Endodermal cell (in vitro differentiated cells): ENCODE results near the gene HTR6. TPM values are rescaled to one million over a fixed set of nuclear protein-coding genes. Genes with fewer than 3 reads are reported as not detected.

Experiments
- DNase-seq: peaks from one replicate; pipeline ENCODE4 v3.0.0-alpha.2; 2017
- H3K27ac ChIP-seq: 2 replicates; pipeline ENCODE4 v1.5.1; 2013; ENCODE audit warnings: mild to moderate bottlenecking, low read depth, low read length, moderate library complexity
- H3K27me3 ChIP-seq: 2 replicates; pipeline ENCODE4 v1.6.1; 2013; ENCODE audit warnings: mild to moderate bottlenecking, low read length, moderate library complexity; ENCODE audit not compliant: insufficient read depth, control insufficient read depth, poor library complexity, severe bottlenecking
- H3K36me3 ChIP-seq: 2 replicates; pipeline ENCODE4 v1.7.0; 2013; ENCODE audit warnings: mild to moderate bottlenecking, low read length, moderate library complexity; ENCODE audit not compliant: control insufficient read depth, insufficient read depth
- H3K4me1 ChIP-seq: one replicate; pipeline ENCODE4 v1.7.0; 2013; ENCODE audit warnings: low read length; ENCODE audit not compliant: control insufficient read depth, insufficient read depth
- H3K4me3 ChIP-seq: 2 replicates; pipeline ENCODE4 v1.5.1; 2013; ENCODE audit warnings: mild to moderate bottlenecking, low read length, moderate library complexity
- H3K9ac ChIP-seq: 2 replicates; pipeline ENCODE4 v1.6.1; 2013; ENCODE audit warnings: mild to moderate bottlenecking, low read length, moderate library complexity; ENCODE audit not compliant: poor library complexity, severe bottlenecking; ENCODE audit errors: extremely low read depth
- H3K9me3 ChIP-seq: 2 replicates; pipeline ENCODE4 v1.6.1; 2013; ENCODE audit warnings: mild to moderate bottlenecking, low read length, moderate library complexity; ENCODE audit not compliant: control insufficient read depth
- H3K27ac Mint-ChIP-seq: 2 replicates; pipeline ENCODE4 v1.8.0; 2020; ENCODE audit warnings: mixed read lengths
- H3K27me3 Mint-ChIP-seq: 2 replicates; pipeline ENCODE4 v1.8.0; 2021; ENCODE audit warnings: mild to moderate bottlenecking, mixed read lengths; ENCODE audit not compliant: insufficient read depth
- H3K36me3 Mint-ChIP-seq: 2 replicates; pipeline ENCODE4 v1.8.0; 2020; ENCODE audit warnings: low read depth, mixed read lengths
- H3K4me1 Mint-ChIP-seq: 2 replicates; pipeline ENCODE4 v1.8.0; 2020; ENCODE audit warnings: mixed read lengths
- H3K4me3 Mint-ChIP-seq: 2 replicates; pipeline ENCODE4 v1.8.0; 2020; ENCODE audit warnings: mild to moderate bottlenecking, moderate library complexity, mixed read lengths
- H3K9me3 Mint-ChIP-seq: 2 replicates; pipeline ENCODE4 v1.8.0; 2020; ENCODE audit warnings: mild to moderate bottlenecking, mixed read lengths
- WGBS, 2 experiments: methylation state at CpG; one replicate each; pipeline versions ENCODE4 v1.1.5 to v1.1.7; 2013; ENCODE audit warnings: missing lambda C conversion rate in 2 of 2, mixed read lengths in 1 of 2; ENCODE audit not compliant: insufficient coverage in 1 of 2, insufficient read length in 1 of 2; 5-methylcytosine and 5-hydroxymethylcytosine counted together
- total RNA-seq, 2 donors: library from RNA; stranded (reverse); fragmentation: NEBNext Ultra II Directional in 1 of 2; extraction: Animal tissue kit (Norgen Biotek cat#: 25700) in 1 of 2; gene quantifications; 2 replicates in 1 of 2; 3 replicates in 1 of 2; pipeline ENCODE4 v1.2.1, GENCODE V29; 2021
- TF ChIP-seq, protein P1 (sequence below): fragments of 200-600 bp; sonication (generic); conservative IDR thresholded peaks from 2 replicates; pipeline ENCODE4 v1.5.0; 2021; ENCODE audit warnings: antibody characterized with exemption, mild to moderate bottlenecking

HTR6 gene
- total RNA-seq, 2 donors from 2014 or later = 0.31 TPM; not detected in 1

DNA sequence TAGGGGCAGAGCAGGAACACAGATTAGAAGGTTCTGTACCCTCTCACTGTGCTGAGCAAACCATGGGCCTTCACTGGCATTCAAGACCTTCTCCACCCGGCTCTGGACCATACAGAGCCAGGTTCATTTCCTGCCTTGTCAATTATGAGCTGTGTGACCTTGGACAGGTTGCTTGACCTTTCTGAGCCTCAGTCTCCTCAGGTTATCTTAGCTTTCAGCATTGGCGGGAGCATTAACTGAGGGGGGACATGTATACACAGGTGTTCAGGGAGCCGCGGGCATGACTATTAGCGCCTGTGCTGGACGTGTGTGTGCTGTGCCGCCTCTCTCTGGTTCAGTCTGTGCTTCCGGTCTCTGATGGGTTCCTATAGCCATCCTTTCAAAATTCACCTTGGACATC lies 32.1 kb downstream of the HTR6 start:
- no peak overlapping the region for H3K4me3 Mint-ChIP-seq
- Histone ChIP-seq H3K36me3 (no peaks in the 10 kb centered on the region), H3K27ac (no peak overlapping the region), H3K4me3 (no peak overlapping the region), H3K27me3 (no peaks in the 10 kb centered on the region), H3K4me1 (no peaks in the 10 kb centered on the region), H3K9me3 (no peaks in the 10 kb centered on the region), H3K9ac (no peak overlapping the region)
- peaks cover 2% of the 10 kb centered on the region for H3K27me3 Mint-ChIP-seq
- H3K27ac Mint-ChIP-seq = no peak overlapping the region
- DNase-seq = no peak
- H3K9me3 Mint-ChIP-seq = no peaks in the 10 kb centered on the region
- H3K36me3 Mint-ChIP-seq = no peaks in the 10 kb centered on the region
- TF ChIP-seq, protein P1, sequence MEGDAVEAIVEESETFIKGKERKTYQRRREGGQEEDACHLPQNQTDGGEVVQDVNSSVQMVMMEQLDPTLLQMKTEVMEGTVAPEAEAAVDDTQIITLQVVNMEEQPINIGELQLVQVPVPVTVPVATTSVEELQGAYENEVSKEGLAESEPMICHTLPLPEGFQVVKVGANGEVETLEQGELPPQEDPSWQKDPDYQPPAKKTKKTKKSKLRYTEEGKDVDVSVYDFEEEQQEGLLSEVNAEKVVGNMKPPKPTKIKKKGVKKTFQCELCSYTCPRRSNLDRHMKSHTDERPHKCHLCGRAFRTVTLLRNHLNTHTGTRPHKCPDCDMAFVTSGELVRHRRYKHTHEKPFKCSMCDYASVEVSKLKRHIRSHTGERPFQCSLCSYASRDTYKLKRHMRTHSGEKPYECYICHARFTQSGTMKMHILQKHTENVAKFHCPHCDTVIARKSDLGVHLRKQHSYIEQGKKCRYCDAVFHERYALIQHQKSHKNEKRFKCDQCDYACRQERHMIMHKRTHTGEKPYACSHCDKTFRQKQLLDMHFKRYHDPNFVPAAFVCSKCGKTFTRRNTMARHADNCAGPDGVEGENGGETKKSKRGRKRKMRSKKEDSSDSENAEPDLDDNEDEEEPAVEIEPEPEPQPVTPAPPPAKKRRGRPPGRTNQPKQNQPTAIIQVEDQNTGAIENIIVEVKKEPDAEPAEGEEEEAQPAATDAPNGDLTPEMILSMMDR = no peak
- H3K4me1 Mint-ChIP-seq = peaks cover 4% of the 10 kb centered on the region
- 93 to 100% methylated on average over 6 to 8 of the region's 8 CpGs for WGBS, 2 experiments

- Mint-ChIP-seq H3K36me3 (no peaks in the 10 kb centered on the region), H3K4me1 (peaks cover 4% of the 10 kb centered on the region), H3K27me3 (peaks cover 2% of the 10 kb centered on the region), H3K27ac (no peak overlapping the region), H3K9me3 (no peaks in the 10 kb centered on the region), H3K4me3 (no peak overlapping the region)
- DNase-seq = no peak
- no peaks in the 10 kb centered on the region for H3K4me1 ChIP-seq
- H3K36me3 ChIP-seq = no peaks in the 10 kb centered on the region
- TF ChIP-seq, protein P1 = no peak
- H3K27ac ChIP-seq = no peak overlapping the region
- H3K9ac ChIP-seq = no peak overlapping the region
- no peak overlapping the region for H3K4me3 ChIP-seq
- no peaks in the 10 kb centered on the region for H3K27me3 ChIP-seq
- no peaks in the 10 kb centered on the region for H3K9me3 ChIP-seq
- WGBS, 2 experiments = 76 to 80% methylated on average over 2 to 4 of the region's 4 CpGs
These were observed 33.5 kb downstream of the HTR6 start for GRCh38 chr1:19698181-19698580.

DNA sequence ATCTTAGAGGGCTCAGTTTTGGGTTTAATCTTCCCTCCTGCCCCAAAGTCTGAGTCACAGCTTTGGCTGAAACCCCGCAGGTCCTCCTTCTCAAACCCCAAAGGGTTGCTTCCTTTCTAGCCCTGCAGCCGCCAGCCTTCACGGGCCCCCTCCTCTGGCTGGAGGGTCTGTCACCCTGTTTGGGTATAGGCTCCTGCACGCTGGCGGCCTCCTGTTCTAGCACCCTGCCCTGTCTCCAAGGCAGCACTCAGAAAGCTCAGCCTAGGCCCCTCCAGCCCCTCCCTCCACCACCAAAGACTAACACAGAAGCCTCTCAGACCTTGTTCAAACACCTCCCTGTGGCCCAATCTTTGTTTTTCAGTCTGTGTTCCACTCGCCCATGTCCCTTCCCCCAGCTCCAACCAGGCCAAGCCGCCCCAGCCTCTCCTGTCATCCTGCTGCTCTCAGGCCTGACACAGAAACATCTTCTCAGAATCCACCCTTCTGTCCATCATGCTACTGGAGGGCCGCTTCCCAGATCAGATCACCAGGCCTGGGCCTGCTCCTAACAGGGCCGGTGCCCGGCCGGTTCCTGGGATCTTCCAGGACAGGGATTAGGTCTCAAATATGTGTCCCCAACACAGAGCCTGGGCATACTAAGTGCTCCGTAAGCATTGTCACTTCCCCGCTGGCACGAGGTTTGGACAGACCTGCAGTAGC lies 35.6 kb downstream of the HTR6 start:
- TF ChIP-seq, protein P1 = no peak
- H3K27ac ChIP-seq = no peak overlapping the region
- H3K36me3 ChIP-seq = no peaks in the 10 kb centered on the region

More for the DNA sequence above, 35.6 kb downstream of the HTR6 start:
- Histone ChIP-seq H3K4me3 (no peak overlapping the region), H3K4me1 (no peaks in the 10 kb centered on the region), H3K9me3 (no peaks in the 10 kb centered on the region), H3K27me3 (no peaks in the 10 kb centered on the region), H3K9ac (no peak overlapping the region)
- Mint-ChIP-seq H3K9me3 (no peaks in the 10 kb centered on the region), H3K36me3 (no peaks in the 10 kb centered on the region), H3K4me1 (peaks cover 8% of the 10 kb centered on the region), H3K27me3 (peaks cover 2% of the 10 kb centered on the region), H3K4me3 (no peak overlapping the region), H3K27ac (no peak overlapping the region)
- WGBS, 2 experiments = 88 to 90% methylated on average over 10 to 14 of the region's 14 CpGs
- no peak for DNase-seq
